GM21576 (cell line): Measurements from ENCODE around the gene MAP7D3.
A peak's percentile ranks its signal among the peaks of the same experiment; 100 is the strongest.
"Not testable (repeated sequence)": the region's sequence is repeated elsewhere in the genome, so short reads cannot be mapped to it uniquely, and the experiment has no call there.

Experiments used
- ATAC-seq: cut with Tn5 transposase; IDR thresholded peaks from one replicate; pipeline ENCODE4 v1.9.1; 2021; ENCODE audit warnings: mild to moderate bottlenecking, moderate library complexity; ENCODE audit not compliant: unreplicated experiment

MAP7D3 gene

DNA sequence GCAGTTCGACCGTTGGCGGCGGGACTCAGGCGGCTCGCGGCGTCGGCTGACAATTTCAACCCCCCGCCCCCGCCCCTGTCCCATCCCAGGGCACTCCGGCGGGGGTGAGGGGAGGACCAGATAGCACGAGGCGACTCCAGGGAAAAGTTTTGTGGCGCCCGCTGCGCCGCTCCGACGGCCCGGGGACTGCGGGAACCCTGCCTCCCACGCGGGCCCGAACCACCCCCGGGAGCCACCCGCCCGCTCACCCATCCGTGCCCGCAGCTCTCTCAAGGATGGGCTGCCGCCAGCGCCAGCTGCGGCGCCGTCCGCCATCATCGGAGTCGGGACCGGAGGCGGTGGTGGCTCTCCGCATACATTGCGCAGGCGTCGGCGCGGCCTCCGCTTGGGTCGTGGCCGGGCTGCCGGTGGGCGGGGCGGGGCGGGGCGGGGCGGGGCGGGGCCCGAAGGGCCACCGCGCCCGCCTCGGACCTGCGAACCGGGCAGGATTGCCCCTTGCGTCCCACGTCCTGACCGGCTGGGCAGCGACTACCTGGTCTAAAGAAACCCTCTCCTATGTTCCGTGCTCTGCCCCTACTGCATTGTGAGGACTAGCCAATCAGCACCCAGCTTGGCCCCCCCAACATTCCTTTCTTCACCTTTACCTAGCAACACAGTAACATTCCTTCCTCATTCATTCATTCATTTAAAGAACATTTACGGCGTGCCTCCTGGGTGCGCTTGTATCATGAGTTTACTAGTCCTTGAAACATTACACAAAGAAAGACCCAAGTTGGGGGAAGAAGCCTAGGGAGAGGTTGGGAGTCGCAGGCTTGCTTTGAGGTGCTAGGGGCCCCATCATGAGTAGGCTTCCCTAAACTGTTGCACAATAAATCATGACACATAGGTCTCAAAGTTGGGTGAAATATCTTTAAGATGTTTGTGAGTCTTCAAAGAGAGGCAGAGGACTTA lies at the start of gene MAP7D3:
Gene MAP7D3, minus strand, starts transcription at position 360 of the 951 bp plus-strand sequence. Its CDS starts 42 bp downstream, at position 318.
- peak; percentile 76 for ATAC-seq

DNA sequence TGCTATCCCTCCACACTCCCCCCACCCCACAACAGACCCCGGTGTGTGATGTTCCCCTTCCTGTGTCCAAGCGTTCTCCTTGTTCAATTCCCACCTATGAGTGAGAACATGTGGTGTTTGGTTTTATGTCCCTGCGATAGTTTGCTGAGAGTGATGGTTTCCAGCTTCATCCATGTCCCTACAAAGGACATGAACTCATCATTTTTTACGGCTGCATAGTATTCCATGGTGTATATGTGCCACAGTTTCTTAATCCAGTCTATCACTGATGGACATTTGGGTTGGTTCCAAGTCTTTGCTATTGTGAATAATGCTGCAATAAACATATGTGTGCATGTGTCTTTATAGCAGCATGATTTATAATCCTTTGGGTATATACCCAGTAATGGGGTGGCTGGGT lies 49.5 kb upstream of the MAP7D3 start, which contains the start of gene ADGRG4:
Gene ADGRG4, plus strand, starts transcription at position 243 of the 400 bp plus-strand sequence. CDS start 7,815 bp downstream, outside the sequence.
- ATAC-seq = not testable (repeated sequence)

DNA sequence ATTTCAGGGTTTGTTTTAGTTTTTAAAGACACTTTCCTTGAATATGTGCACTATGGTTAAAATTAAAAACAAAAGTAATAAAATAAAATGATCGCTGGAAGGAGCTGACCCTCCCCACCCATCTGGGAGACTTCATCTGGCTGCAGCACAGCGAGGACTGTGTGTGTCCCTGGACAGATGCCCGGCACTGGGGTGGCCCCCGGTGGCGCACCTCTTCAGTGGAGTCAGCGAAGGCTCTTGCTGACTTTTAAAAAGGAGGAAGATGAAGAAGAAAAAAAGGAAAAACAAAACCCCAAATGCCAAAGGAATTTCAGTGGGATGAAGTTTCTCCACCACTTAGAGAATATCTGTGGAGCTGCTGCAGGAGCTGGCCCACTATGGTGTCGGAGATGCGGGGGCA lies 44.2 kb upstream of the MAP7D3 start:
- ATAC-seq = no peak

DNA sequence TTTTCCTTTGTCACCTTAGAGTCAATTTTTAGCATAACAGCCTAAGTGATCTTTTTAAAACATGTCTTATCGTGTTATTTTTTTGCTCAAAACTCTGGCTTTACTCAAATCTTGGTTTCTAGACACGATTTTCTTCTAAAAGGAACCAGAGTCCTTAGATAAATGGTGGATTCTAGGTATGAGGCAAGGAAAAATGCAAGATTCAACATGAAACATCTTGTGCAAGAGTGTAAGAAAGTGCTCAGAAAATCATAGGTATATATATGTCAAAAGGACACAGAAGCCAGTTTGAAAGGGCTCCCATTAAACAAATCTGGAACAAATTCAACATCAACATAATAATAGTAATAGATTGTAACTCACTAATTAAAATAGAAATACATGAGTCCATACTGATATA lies 41.5 kb upstream of the MAP7D3 start:
- no peak for ATAC-seq

GRCh38 chrX:136291824-136292223 lies 40.6 kb upstream of the MAP7D3 start:
- no peak for ATAC-seq

GRCh38 chrX:136286375-136286774 lies 35.2 kb upstream of the MAP7D3 start:
- ATAC-seq = not testable (repeated sequence)

GRCh38 chrX:136275553-136275952 lies 24.4 kb upstream of the MAP7D3 start:
- ATAC-seq = no peak

GRCh38 chrX:136273986-136274385 lies 22.8 kb upstream of the MAP7D3 start:
- no peak for ATAC-seq

DNA sequence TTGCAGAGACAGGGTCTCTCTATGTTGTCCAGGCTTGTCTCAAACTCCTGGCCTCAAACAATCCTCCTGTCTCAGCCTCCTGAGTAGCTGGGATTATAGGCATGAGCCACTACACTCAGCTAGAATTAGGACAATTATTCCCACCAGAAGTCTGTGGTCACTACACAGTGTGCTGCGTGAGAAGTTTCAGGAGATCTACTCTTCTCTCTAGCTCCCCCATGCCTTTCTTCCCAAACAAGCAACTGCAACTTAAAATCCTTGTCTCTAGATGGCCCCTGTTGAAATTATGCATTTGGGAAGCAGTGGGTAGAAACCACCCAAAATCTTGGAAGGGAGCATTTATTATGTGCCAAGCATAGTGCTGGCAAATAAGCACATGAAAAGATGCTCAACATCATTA lies 21.1 kb upstream of the MAP7D3 start:
- no peak for ATAC-seq

- no peak for ATAC-seq
Measured at GRCh38 chrX:136271300-136271699, 20.1 kb upstream of the MAP7D3 start.

- ATAC-seq = no peak
Measured at GRCh38 chrX:136269921-136270320, 18.7 kb upstream of the MAP7D3 start.

GRCh38 chrX:136268051-136269048 lies 17.1 kb upstream of the MAP7D3 start:
- no peak for ATAC-seq

DNA sequence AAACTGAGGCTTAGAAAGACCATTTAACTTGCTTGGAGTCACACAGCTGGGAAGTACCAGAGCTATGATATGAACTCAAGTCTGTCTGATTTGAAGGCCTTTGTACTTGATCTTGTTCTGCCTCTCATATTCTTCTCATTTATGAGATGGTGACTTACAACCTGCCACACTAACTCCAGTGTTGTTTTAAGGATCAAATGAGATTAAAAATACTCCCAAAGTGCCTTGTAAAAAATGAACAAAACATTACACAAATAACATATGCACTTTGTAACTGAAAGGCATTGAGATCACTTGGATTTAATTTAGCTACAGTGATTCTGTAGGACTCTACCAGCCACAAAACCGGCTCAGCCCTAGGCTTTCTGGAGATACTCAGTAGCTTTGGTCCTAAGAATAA lies 15.6 kb upstream of the MAP7D3 start:
- ATAC-seq = no peak

GRCh38 chrX:136262812-136263315 lies 11.7 kb upstream of the MAP7D3 start:
- ATAC-seq = no peak

GRCh38 chrX:136262243-136262642 lies 11.0 kb upstream of the MAP7D3 start:
- no peak for ATAC-seq

DNA sequence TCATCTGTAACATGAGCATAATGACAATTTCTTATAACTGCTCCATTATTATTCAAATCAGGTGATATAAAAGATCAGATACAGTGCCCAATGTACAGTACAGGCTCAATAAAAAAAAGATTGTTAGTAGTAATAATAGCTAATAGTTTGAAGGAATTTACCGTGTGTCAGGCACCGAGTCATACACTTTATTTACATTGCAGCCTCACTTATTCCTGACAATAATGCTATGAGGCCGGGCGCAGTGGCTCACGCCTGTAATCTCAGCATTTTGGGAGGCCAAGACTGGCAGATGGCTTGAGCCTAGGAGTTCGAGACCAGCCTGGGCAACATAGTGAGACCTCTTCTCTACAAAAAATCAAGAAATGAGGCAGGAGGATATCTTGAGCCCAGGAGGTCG lies 10.1 kb upstream of the MAP7D3 start:
- no peak for ATAC-seq

- no peak for ATAC-seq
Measured at GRCh38 chrX:136260776-136261175, 9.6 kb upstream of the MAP7D3 start.

DNA sequence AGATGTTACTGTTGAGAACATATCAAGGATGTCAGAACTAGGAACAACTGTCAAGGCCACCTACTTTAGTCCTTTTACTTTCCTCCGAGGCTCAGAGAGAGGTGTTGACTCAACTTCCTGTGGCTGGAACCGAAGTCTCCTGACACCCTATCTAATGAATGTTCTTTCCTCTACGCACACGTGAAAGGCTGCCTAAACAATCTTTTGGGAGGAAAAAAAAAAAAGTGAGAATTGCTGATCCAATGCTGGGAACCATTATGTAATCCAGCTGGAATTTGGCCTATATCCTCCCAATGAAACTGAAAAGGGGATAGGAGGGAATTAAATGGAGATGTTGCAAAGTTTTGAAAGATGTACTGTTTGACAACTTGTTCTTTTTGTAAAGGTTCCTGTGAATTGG lies 8.3 kb upstream of the MAP7D3 start:
- no peak for ATAC-seq

DNA sequence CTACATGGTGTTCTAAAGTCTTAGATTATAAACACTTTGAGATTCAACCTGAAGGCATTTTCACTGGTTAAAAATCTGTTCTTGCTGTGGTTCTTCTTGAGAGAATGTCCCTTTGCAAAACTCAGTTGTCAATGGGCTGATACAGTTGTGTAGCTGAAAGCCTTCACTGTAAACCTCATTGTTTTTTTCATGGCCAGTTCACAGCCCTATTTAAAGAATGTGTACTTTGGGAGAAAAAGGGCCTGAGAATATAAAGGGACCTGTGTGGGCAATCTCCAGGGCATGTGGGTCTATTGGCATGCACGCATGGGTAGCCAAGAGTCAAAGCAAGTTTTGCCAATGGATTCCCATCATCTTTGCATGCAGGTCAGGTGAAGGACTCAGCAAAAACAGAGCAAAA lies 7.8 kb upstream of the MAP7D3 start:
- ATAC-seq = no peak

DNA sequence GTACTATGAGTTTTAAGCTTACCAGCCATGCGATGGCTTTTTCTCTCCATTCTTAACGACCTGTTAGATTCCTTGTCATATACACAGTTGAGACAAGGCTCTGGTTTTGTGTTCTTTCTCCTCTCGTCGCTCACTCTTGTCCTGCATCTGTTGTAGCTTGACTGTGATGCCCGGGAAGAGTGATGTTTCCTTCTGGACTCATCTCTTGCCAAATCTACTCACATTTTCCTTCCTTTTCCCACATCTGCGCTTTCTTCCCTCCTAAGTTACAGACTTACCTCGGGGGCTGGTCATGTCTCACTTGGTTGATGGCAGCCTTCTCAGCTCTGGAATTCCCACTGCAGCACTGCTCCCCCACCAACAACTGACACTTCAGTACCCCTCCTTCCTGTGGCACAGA lies 4.8 kb upstream of the MAP7D3 start:
- no peak for ATAC-seq

DNA sequence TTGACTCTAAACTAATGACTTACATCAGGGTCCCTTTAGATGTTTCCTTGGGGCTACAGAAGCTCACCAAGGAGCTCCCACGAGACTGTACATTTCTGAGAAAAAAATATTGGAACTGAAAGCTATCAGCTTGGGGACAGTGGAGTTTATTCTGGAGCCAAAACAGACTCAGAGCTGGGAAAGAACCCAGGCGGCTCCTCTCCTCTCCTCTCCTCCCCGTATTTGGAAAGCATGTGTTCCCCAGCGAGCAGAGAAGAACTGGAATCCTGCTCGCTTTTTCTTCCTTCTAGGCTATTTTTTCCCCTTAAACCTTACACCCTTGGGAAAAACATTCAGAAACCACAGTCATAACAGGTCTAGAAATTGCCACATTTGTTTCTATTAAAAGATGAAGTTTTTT lies 4.3 kb upstream of the MAP7D3 start:
- ATAC-seq = no peak
